AG20443 (cell line): ENCODE data around the gene NDUFV3.
"Not testable (repeated sequence)": the region's sequence is repeated elsewhere in the genome, so short reads cannot be mapped to it uniquely, and the experiment has no call there.

Experiments used
- DNase-seq: peaks from one replicate; pipeline ENCODE4 v3.0.0; 2012; ENCODE audit warnings: low spot score, mixed read lengths

NDUFV3 gene

DNA sequence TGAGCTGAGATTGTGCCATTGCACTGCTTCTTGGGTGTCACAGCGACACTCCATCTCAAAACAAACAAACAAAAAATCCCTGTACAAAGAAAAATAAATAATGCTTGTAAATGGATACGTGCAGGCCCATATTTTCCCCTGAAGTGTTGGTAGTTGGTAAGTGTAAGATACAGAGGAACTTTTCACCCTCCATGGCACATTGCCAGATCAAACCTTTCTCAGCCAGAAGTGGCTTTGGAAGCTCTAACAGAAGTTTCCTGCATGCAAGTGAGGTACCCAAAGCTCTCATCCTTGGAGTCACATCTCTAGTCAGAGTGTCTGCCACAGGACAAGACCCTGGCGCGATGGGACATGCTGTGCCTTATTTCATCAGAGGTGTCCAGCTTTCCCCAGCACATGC is 7.3 kb downstream of the NDUFV3 start:
- no peak for DNase-seq

DNA sequence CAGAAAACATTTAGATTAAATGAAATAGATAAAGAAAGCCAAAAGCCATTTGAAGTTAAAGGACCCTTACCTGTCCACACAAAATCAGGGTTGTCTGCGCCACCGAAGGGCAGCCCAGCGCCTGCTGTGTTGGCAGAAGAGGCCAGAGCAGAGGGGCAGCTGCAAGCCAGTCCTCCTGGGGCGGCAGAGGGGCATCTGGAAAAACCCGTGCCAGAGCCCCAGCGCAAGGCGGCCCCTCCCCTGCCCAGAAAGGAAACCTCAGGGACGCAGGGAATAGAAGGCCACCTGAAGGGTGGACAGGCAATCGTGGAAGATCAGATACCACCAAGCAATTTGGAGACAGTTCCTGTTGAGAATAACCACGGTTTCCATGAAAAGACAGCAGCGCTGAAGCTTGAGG is 10.7 kb downstream of the NDUFV3 start:
- no peak for DNase-seq

DNA sequence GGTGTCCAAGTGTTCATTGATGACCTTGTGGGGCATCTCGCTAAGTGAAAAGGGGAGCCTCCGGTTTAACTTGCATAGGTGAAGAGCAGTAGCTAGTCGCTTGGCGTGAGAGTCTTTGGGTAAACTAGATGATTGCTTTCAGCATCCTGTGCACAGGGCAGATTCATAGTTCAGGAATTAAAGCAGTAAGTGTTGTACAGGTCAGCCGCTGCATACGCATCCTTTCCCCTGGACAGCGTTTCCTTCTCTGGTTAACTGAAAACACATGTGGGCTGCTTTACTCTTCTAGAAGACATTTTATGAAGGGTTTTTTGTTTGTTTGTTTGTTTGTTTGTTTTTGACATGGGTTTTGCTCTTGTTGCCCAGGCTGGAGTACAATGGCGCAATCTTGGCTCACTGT is 12.1 kb downstream of the NDUFV3 start:
- DNase-seq, result no peak

DNA sequence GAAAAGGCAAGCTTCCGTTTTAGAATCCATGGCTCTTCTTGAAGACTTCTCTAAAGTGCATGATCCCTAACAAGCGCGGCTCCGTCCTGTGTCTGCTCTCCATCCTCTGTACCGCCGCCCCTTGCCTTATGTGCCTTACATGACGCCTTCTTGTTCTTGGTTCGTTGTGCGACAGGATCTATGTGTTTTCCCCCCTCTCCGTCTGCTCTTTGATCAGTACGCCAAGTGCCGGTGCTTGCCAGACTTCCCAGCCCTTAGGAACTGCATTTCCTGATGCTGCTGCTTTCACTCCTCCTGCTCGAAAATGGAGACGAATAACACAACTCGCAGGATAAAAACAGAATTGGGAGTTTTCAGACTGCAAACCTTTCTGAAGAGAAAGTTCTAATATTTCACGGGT is 13.1 kb downstream of the NDUFV3 start:
- no peak for DNase-seq

DNA sequence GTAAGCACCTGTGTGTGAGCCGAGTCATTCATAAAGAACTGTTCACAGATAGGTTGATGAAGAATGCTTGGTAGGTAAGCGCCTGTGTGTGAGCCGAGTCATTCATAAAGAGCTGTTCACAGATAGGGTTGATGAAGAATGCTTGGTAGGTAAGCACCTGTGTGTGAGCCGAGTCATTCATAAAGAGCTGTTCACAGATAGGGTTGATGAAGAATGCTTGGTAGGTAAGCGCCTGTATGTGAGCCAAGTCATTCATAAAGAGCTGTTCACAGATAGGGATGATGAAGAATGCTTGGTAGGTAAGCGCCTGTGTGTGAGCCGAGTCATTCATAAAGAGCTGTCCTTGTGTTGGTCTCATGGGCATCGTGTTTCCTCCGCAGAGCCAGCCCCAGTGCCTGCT is 15.4 kb downstream of the NDUFV3 start:
- not testable (repeated sequence) for DNase-seq

DNA sequence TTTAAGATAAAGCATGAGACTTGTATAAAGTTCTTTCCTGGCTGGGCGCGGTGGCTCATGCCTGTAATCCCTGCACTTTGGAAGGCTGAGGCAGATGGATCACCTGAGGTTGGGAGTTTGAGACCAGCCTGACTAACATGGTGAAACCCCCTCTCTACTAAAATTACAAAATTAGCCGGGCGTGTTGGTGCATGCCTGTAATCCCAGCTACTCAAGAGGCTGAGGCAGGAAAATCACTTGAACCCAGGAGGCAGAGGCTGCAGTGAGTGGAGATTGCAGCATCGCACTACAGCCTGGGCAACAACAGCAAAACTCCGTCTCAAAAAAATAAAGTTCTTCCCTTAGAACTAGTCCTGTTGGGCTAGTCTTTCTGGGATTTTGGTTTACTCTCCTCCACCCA is 18.8 kb downstream of the NDUFV3 start:
- not testable (repeated sequence) for DNase-seq

DNA sequence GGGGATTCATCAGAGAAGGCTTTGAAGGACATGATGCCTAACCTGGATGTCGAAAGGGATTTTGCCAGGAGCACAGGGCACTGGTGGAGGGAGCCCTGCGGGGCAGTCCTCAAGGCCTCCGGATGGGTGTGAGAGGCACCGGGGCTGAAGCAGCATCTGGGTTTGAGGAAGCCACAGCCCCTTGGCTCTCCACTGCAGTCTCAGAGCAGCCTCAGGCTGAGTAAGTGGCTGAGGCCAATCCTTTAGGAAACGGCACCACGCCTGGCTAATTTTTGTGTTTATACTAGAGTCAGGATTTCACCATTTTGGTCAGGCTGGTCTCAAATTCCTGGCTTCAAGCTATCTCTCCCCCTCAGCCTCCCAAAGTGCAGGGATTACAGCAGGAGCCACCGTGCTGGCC is 20.4 kb downstream of the NDUFV3 start:
- DNase-seq, result no peak

DNA sequence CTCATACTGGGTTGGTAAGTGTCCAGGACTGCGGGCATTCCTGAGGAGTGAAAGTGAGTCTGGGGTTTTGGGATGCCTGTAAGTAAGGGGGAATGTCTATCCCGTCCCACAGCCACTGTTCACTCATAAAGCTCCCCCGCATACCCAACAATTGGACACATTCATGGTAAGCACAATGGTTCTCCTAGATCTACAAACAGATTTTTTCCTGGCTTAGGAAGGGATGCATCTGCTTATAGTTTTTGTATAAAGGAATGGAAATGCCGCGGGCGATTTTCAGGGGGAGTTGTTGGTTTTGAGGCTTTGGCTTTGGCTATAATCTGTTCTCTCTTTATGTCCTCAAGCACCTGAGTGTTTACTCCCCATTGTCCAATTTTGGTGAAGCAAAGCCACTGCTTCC is 25.2 kb downstream of the NDUFV3 start:
- no peak for DNase-seq

DNA sequence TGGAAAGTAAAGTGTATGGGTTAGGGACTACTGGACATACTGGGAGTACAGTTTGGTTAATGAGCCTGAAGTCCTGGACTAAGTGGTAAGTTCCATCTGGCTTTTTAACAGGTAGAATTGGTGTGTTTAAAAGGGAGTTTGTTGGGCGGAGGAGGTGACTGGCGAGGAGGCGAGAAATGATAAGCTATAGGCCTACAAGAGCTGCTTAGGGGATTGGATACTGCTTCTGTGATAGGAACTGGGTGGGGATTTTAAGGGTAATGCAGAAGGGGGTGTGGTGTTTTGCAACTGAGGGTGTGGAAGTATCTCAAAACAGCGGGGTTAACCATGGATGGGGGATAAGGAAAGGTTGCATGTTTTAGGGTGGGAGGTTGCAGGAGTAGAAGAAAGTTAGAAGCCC is 28.8 kb downstream of the NDUFV3 start:
- DNase-seq, result no peak

DNA sequence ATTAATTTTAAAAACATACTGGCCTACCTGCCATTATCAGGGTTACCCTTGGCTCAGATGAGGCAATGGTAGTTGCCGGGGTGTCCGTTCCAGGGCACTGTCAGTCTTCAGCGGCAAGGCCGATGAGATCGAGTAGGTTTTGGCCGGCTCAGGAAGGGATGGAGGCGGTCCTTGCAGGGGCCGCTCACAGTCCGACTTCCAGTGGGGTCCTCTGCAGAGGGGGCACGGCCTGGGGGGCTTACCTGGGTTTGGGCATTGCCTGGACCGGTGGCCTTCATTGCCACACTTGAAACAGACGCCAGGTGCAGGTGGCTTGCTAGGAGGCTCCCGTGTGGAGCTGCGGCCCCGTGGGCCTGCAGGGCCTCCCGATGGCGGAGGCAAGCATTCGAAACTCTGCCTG is 29.8 kb downstream of the NDUFV3 start:
- DNase-seq, result no peak

DNA sequence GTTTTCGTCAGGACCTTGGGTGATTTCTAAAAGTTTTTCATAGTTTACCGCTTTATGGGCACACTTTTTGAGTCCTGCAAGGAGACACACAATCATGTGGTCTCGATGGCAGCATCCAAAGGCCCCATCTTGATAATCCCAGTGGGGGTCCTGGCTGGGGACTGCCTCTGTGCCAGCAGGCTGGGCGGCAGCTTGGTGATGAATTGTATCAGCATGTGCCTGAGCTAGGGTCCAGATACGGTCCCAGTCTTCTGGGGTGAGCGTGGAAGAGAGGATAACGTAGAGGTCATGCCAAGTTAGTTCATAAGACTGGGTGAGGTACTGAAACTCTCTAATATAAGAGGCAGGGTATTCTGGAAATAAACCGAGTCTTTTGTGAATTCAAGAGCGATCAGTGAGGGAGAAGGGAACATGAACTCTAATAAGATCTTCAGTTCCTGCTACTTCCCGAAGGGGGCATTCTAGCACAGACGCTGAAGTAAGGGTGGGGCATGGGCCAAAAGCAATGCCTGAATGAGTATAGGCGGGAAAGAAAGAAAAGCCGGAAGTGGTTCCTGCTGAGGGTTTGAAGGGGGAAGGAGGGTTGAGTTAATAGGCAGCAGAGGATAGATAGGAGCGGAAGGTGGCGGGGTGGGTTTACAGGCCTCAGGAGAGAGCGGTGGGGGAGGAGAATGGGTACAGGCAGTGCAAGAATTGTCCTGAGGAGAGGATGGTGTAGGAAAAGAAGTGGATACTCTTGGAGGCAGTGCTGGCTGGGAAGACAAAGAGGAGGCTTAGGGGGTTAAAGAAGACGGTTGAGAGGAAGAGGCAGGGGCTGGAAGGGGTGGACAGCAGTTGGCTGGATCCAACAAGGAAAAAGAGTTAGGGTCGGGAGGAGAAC is 30.7 kb downstream of the NDUFV3 start:
- DNase-seq, result peak; percentile 89

DNA sequence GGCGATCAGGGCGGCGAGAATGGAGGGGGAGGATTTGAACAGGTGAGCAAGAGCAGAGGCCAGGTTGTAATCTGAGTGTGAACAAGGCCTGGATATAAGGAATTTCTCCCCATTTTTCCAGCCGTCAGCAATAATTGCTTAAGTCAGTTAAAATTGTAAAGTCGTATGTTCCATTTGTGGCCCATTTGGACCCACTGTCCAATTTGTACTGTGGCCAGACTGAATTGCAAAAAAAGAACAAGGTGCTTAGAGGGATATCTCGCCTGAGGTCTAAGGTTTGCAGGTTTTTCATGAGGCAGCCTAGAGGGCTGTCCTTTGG is 31.3 kb downstream of the NDUFV3 start:
- DNase-seq, result no peak

DNA sequence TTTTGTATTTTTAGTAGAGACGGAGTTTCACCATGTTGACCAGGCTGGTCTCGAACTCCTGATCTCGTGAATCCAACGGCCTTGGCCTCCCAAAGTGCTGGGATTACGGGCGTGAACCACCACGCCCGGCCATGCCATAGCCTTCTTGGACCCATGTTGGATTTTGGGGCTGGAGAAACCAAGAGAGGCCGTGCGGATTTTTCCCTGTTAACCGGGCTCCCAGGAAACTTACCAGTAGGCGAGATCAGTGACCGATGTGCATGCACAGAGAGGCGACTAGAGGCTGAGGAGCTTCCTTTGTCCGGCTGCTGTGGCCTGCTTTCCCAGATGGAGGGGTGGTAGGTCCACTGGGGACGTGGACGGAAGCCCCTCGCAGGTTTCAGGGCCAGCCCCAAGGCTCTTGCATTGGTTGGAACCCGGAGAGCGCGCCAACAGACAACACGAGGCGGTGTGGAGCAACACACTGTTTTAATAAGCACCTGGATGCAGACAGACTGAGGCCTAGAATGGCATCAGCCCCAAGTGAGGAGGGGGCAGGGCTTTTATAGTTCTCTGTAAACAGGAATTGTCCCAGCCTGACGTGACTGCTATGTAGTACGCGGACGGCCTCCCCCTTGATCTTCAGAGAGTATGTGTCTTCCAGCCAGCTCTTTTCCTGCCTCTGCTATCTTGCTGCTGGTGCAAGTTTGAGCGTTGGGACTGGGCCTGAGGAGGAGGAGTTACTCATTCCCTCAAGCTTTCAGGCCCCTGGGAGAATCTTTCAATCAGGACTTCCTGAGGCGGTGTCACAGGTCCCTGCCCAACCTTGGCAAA is 32.2 kb downstream of the NDUFV3 start, which contains the start of gene ERVH48-1:
TSS of gene ERVH48-1 (minus strand) at position 517 of the 813 bp plus-strand sequence. CDS start 6,624 bp downstream, outside the sequence.
- DNase-seq, result no peak

DNA sequence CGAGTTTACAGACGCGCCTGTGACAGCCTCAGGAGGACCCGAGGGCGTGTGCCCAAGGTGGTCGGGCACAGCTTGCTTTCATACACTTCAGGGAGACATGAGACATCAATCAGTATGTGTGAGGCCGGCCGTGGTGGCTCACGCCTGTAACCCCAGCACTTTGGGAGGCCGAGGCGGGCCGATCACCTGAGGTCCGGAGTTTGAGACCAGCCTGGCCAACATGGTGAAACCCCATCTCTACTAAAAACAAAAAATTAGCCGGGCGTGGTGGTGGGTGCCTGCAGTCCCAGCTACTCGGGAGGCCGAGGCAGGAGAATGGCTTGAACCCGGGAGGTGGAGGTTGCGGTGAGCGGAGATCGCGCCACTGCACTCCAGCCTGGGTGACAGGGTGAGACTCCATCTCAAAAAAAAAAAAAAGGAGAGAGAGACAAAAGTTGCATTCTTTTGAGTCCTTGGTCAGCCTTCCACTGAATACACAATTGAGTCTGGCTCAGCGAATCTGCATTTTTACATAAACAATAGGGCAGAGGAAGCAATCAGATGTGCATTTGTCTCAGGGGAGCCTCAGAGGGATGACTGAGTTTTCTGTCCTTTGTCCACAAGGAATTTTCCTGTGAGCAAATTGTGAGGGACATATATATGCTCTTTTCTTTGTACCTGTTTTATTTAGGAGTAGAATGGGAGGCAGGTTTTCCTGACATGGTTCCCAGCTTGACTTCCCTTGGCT is 34.5 kb downstream of the NDUFV3 start:
- not testable (repeated sequence) for DNase-seq

DNA sequence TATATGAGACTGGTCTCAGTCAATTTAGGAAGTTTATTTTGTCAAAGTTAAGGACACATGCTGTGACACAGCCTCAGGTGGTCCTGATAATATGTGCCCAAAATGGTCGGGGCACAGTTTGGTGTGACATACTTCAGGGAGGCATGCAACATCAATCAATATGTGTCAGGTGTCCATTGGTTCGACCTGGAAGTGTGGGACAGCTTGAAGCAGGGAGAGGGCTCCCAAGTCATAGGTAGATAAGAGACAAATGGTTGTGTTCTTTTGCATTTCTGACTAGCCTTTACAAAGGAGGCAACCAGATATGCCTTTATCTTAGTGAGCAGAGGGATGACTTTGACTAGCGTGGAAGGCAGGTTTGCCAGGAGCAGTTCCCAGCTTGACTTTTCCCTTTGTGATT is 36.9 kb downstream of the NDUFV3 start:
- no peak for DNase-seq

DNA sequence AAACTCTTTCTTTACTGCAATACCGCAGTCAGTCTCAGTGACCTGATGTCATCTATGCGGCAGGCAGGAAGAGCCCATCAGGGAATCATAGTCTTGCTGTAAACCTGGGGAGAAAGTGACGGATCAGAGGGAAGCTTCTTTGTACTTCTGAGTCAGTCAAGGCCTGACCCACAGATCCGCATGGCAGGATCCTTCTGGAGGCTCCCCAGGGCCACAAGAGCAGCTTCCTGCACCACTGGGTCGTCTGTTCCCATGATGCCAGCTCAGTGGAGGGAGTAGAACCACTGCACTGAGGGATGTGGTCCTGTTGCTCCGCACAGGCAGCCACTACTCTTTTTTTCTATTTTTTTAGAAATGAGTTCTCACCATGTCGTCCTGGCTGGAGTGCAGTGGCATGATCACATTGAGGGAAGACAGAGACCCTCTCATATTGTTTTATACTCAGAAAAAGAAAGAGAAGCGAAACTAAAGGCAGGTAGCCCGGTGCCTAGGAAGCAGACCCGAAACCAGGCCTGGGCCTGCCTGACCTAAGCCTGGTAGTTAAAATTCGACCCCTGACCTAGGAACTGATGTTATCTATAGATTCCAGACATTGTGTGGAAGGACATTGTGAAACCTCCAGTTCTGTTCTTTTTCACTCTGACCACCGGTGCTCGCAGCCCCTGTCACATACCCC is 38.6 kb downstream of the NDUFV3 start:
- no peak for DNase-seq

DNA sequence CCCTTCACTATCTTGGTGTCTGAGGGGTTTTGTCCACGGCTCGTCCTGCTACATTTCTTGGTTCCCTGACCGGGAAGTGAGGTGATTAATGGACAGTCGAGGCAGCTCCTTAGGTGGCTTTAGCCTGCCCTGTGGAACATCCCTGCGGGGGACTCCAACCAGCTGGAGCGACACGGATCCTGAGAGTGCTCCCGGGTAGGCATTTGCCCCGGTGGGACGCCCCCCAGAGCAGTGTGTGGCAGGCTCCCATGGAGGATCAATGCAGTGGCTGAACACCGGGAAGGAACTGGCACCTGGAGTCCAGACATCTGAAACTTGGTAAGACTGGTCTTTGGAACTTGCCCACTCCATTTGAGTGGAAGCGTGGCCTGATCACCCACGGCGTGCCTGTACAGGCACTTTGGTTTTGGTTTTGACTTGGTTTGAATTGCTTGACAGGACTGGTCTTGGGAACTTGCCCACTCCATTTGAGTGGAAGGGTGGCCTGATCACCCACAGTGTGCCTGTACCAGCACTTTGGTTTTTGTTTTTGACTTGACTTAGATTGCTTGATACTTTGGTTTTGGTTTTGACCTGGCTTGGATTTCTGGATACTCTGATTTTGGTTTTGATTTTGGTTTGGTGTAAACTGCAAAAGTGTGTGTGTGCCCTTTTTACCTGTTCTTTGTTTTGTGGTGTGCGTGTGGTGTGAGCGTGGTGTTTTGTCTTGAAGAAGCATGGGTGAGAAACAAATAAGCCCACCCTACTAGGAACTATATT is 39.4 kb downstream of the NDUFV3 start:
- not testable (repeated sequence) for DNase-seq

DNA sequence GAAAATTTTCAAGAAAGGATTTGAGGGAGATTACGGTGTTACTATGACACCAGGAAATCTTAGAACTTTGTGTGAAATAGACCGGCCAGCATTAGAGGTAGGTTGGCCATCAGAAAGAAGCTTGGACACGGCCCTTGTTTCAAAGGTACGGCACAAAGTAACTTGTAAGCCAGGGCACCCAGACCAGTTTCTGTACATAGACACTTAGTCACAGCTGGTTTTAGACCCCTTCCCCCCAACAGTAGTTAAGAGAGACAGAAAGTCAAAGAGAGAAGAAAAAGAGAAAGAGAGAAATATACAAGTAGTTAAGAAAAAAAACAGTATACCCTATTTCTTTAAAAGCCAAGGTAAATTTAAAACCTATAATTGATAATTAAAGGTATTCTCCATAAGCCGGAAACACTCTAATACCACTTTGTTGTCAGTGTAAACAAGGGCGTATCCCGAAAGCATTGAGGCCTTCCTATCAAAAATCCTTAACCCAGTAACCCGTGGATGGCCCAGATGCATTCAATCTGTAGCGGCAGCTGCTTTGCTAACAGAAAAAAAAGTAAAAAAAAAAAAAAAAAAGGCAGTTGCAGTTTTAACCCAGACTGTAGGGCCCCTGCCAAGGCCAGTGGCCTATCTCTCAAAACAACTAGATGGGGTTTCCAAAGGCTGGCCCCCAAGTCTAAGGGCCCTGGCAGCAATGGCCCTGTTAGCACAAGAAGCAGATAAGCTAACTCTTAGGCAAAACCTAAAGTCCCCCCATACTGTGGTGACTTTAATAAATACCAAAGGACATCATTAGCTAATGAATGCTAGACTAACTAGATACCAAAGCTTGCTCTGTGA is 40.2 kb downstream of the NDUFV3 start:
- not testable (repeated sequence) for DNase-seq

DNA sequence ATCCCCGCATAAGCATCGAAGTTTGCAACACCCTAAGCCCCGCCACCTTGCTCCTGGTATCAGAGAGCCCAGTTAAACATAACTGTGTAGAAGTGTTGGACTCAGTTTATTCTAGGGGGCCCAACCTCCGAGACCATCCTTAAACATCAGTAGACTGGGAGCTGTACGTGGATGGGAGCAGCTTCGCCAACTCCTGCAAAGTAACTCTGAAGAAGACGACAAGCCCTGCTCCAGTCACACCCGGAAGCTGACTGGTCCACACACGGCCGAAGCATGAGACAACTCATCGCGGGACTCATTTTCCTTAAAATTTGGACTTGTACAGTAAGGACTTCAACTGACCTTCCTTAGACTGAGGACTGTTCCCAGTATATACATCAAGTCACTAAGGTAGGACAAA is 40.9 kb downstream of the NDUFV3 start:
- DNase-seq, result not testable (repeated sequence)

DNA sequence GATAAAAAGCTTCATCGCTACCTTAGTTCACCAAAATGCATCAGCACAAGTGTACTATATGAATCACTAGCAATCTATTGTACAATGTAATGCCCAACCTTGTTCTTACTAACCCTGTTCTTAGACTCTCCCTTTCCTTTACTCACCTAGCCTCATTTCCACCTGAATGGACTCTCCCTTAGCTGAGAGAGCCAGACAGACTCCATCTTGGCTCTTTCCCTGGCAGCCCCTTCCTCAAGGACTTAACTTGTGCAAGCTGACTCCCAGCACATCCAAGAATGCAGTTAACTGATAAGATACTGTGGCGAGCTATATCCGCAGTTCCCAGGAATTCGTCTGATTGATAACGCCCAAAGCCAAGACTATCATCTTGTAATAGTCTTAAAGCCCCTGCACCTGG is 43.3 kb downstream of the NDUFV3 start:
- DNase-seq, result not testable (repeated sequence)
